GM12878 (cell line): ENCODE measurements around the gene TMEM223. TPM values are rescaled to one million over a fixed set of nuclear protein-coding genes. Genes with fewer than 3 reads are reported as not detected.
A peak's percentile ranks its signal among the peaks of the same experiment; 100 is the strongest.

Experiments
- ASH2L ChIP-seq: fragments of 300-600, 200-600 bp; sonication (generic); IDR thresholded peaks from 2 replicates; pipeline ENCODE4 v1.6.1; 2017; ENCODE audit warnings: low read depth, mild to moderate bottlenecking, borderline replicate concordance
- ATF2 ChIP-seq: IDR thresholded peaks from 2 replicates; pipeline ENCODE4 v1.6.1; 2012; ENCODE audit warnings: low read length, inconsistent platforms
- BCL11A ChIP-seq: IDR thresholded peaks from 2 replicates; pipeline ENCODE4 v1.6.1; 2011; ENCODE audit warnings: low read depth, low read length
- BRCA1 ChIP-seq: IDR thresholded peaks from 2 replicates; pipeline ENCODE4 v1.6.1; 2011; ENCODE audit warnings: low read depth, low read length, improper control_type of control experiment
- CREM ChIP-seq: IDR thresholded peaks from 2 replicates; pipeline ENCODE4 v1.6.1; 2014; ENCODE audit warnings: antibody characterized with exemption, low read depth
- E2F8 ChIP-seq: fragments of 450-650 bp; IDR thresholded peaks from 2 replicates; pipeline ENCODE4 v1.6.1; 2018; ENCODE audit warnings: mild to moderate bottlenecking, low read depth, moderate library complexity; ENCODE audit not compliant: partially characterized antibody
- EGR1 ChIP-seq, 2 experiments: IDR thresholded peaks; 1 replicate in 1 of 2; 2 replicates in 1 of 2; pipeline ENCODE4 v1.6.1; 2011 to 2012; ENCODE audit warnings: low read depth in 2 of 2, low read length in 2 of 2, borderline replicate concordance in 1 of 2, mild to moderate bottlenecking in 1 of 2, moderate library complexity in 1 of 2
- HCFC1 ChIP-seq: fragments of 150-350 bp; IDR thresholded peaks from 2 replicates; pipeline ENCODE4 v1.6.1; 2014; ENCODE audit warnings: low read length
- HDGF ChIP-seq: fragments of 450-650 bp; IDR thresholded peaks from 2 replicates; pipeline ENCODE4 v1.6.1; 2016; ENCODE audit warnings: antibody characterized with exemption
- IKZF1 ChIP-seq: fragments of 450-650 bp; conservative IDR thresholded peaks from 2 replicates; pipeline ENCODE4 v1.6.1; 2017; ENCODE audit warnings: antibody characterized with exemption, mild to moderate bottlenecking
- MEF2B ChIP-seq: fragments of 450-650 bp; IDR thresholded peaks from 2 replicates; pipeline ENCODE4 v1.6.1; 2018; ENCODE audit warnings: mild to moderate bottlenecking, moderate library complexity; ENCODE audit not compliant: partially characterized antibody, poor library complexity, severe bottlenecking
- MYB ChIP-seq: fragments of 150-350 bp; IDR thresholded peaks from 2 replicates; pipeline ENCODE4 v1.6.1; 2014; ENCODE audit warnings: mild to moderate bottlenecking, low read depth, low read length, borderline replicate concordance
- NKRF ChIP-seq: fragments of 450-650 bp; conservative IDR thresholded peaks from 2 replicates; pipeline ENCODE4 v1.6.1; 2017; ENCODE audit warnings: mild to moderate bottlenecking, moderate library complexity
- NR2C2 ChIP-seq: IDR thresholded peaks from 2 replicates; pipeline ENCODE4 v1.6.1; 2011; ENCODE audit warnings: borderline replicate concordance, low read depth; ENCODE audit not compliant: control insufficient read depth, insufficient read length
- NR2F1 ChIP-seq: fragments of 450-650 bp; conservative IDR thresholded peaks from 2 replicates; pipeline ENCODE4 v1.6.1; 2017; ENCODE audit warnings: mild to moderate bottlenecking
- PKNOX1 ChIP-seq: fragments of 450-650 bp; IDR thresholded peaks from 2 replicates; pipeline ENCODE4 v1.6.1; 2016; ENCODE audit warnings: mild to moderate bottlenecking
- POU2F2 ChIP-seq: IDR thresholded peaks from 3 replicates; pipeline ENCODE4 v1.6.1; 2011; ENCODE audit warnings: low read depth, mild to moderate bottlenecking, low read length, borderline replicate concordance
- SP1 ChIP-seq: IDR thresholded peaks from one replicate; pipeline ENCODE4 v1.6.1; 2011; ENCODE audit warnings: low read depth, low read length
- YBX1 ChIP-seq: fragments of 450-650 bp; IDR thresholded peaks from 2 replicates; pipeline ENCODE4 v1.6.1; 2016; ENCODE audit warnings: antibody characterized with exemption
- YY1 ChIP-seq: IDR thresholded peaks from 2 replicates; pipeline ENCODE4 v1.6.1; 2011; ENCODE audit warnings: low read depth, mild to moderate bottlenecking, low read length
- ZNF217 ChIP-seq: fragments of 450-650 bp; IDR thresholded peaks from 2 replicates; pipeline ENCODE4 v1.6.1; 2017; ENCODE audit warnings: antibody characterized with exemption, mild to moderate bottlenecking
- ZNF622 ChIP-seq: fragments of 450-650 bp; IDR thresholded peaks from 2 replicates; pipeline ENCODE4 v1.6.1; 2017; ENCODE audit warnings: mild to moderate bottlenecking, inconsistent platforms
- polyA plus RNA-seq, 11 experiments: library from polyadenylated mRNA; depleted of rRNA in 4 of 11; unstranded in 6 of 11; stranded (reverse) in 5 of 11; fragments of >200 nt; fragmentation: Nextera tagmentation in 4 of 11; fragmentation: Illumina TruSeq in 1 of 11; extraction: Ambion mirVana in 4 of 11; extraction: Trizol in 1 of 11; gene quantifications; 1 replicate in 1 of 11; 2 replicates in 10 of 11; pipeline versions ENCODE4 v1.2.1 to v1.2.3, GENCODE V29; 2011 to 2016; ENCODE audit warnings: inconsistent platforms in 2 of 11, missing spikeins in 2 of 11, low read depth in 1 of 11
- total RNA-seq, 4 experiments: library from RNA; depleted of rRNA in 3 of 4; stranded (reverse); fragments of >200 nt in 3 of 4; fragmentation: Illumina TruSeq in 1 of 4; extraction: Trizol in 1 of 4; gene quantifications; 2 replicates each; pipeline versions ENCODE4 v1.2.1 to v1.2.3, GENCODE V29; 2013 to 2021

The TMEM223 gene
- total and polyA plus RNA-seq, 10 of the 15 experiments (the other 5 are each of a cell fraction or from before 2014, with no cell fraction given) = 5.3 to 33.2 (median 14.0) TPM

- TF ChIP-seq E2F8 (no peak), NR2F1 (peak; percentile 100), SP1 (peak; percentile 81), HDGF (peak; percentile 83), POU2F2 (0 out of 3 replicates have a peak, but pooled peaks have one; percentile 11), ZNF217 (no peak; the same call in 1 of the 2 replicates), ZNF622 (no peak), NR2C2 (peak; percentile 63), CREM (no peak), MYB (no peak), HCFC1 (peak; percentile 24; the same call in 1 of the 2 replicates), MEF2B (peak; percentile 58), ATF2 (no peak), BRCA1 (no peak), BCL11A (0 out of 2 replicates have a peak, but pooled peaks have one; percentile 3), NKRF (peak; percentile 53; the same call in 1 of the 2 replicates), YY1 (peak; percentile 29; the same call in 1 of the 2 replicates), IKZF1 (peak; percentile 93), ASH2L (no peak), PKNOX1 (0 out of 2 replicates have a peak, but pooled peaks have one; percentile 11), YBX1 (no peak), EGR1 (IDR thresholded peaks at IDR 0.05; ENCODE audit: borderline replicate concordance in 1 of 2, low read depth in 2 of 2, low read length in 2 of 2) (peak; percentile 28 to 90)
Measured at GRCh38 chr11:62771144-62772021, 20.4 kb downstream of the TMEM223 start, which contains the start of gene TAF6L (continued).
